Stimulated activated CD8-positive, alpha-beta memory T cell treated with anti-CD3 and anti-CD28 coated beads, Interleukin-12 subunit alpha, Interleukin-12 subunit beta, amount 100 ng/mL, for 24 hours (primary cell): ENCODE measurements around the gene XYLT1.
"Not testable (repeated sequence)": the region's sequence is repeated elsewhere in the genome, so short reads cannot be mapped to it uniquely, and the experiment has no call there.

Experiments
- DNase-seq: peaks from one replicate; pipeline ENCODE4 v3.0.0-alpha.2; 2020; ENCODE audit errors: extremely low read depth

XYLT1 gene

GRCh38 chr16:17432901-17433576 is 37.7 kb downstream of the XYLT1 start:
- no peak for DNase-seq

GRCh38 chr16:17431968-17432625 is 38.7 kb downstream of the XYLT1 start:
- no peak for DNase-seq

GRCh38 chr16:17431012-17431411 is 39.7 kb downstream of the XYLT1 start:
- no peak for DNase-seq

- DNase-seq: no peak
Observed at GRCh38 chr16:17426451-17426850, 44.3 kb downstream of the XYLT1 start.

GRCh38 chr16:17424771-17425170 is 46.0 kb downstream of the XYLT1 start:
- no peak for DNase-seq

- no peak for DNase-seq
Observed at GRCh38 chr16:17423221-17423620, 47.5 kb downstream of the XYLT1 start.

DNA sequence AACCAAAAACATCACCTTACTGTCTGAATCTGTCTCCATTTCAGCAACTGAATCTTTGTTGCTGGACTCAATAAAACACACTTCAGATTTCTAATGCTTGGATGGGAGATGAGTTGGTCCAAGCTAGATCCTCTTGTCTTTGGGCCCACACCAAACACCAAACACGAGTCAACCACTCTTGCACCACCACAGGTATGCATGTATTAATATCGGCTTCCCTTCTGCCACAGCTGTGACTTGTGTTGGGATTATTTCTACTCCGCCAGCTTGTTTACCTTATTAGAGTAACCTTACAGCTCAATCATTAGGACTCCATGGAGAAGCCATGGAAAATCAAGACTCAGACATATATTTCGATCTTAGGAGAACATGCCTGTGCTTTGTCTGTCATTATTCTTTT is 49.9 kb downstream of the XYLT1 start:
- DNase-seq: no peak

DNA sequence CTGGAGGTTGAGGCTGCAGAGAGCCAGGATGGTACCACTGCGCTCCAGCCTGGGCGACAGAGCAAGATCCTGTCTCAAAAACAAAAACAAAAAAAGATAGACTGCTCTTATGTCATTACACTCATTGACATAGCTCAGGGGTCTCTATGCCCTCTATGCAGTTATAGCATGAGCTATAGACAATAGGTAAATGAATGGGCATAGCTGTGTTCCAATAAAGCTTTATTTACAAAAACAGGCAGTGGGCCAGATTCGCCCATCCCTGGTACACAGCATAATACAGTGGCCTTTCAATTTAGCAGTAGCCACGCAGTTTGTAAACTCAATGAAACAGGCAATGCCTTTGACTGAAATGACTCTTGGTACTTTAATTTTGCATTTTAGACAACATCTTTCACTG is 51.5 kb downstream of the XYLT1 start:
- no peak for DNase-seq

- no peak for DNase-seq
Observed at GRCh38 chr16:17417740-17418139, 53.0 kb downstream of the XYLT1 start.

DNA sequence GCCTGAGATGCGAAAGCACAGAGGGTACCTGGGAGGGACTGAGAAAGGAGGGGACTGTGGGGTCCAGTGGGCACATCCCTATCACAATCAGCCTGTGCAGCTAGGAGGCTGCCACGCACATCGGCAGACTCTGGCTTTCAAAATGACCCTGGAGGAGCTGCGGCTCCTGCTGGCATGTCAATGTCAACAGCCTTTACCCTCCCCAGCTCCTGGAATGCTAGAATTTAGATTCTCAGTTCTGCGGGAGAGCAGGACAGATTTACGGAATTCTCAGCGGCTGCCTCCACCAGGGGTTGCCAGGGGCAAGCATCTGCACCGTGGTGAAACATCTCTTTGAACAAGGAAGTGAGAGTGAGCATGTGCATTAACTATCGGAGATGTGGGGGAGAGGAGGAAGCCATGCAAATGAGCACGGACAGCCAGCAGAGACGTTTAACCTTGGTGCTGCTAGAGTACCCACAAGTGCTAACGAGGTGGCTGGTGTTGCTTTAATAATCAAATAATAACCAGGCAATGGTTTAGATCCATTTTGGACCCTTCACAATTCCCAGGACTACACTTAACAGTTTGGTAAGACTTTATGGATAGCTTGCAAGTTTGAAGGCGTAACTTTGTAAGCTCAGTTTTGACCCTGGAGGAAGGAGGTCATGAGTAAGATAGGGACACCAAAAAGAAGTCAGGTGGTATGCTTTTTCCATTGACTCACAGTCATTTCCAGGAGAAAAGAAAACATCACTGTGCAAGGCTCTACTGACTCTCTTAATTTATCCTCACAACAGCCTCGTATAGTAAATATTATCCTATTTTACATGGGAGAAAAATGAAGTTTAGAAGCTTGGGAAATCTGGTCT is 54.1 kb downstream of the XYLT1 start:
- no peak for DNase-seq

DNA sequence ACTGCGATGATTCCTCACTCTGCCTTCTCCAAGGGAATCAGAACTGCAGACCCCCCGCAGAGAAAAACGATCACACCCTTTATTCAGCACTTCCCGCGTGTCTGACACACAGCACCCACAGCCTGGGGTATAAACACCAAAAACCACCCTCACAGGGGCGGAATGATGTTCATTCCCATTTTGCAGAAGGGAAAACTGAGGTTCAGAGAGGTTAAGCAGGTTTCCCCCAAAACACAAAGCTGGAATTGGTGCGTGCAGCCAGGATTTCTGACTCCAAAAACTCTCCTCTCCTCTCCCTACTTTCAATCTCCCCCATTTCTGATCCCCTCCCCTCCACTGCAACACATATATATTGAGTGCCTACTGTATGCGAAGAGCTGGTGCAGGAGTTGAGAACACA is 55.8 kb downstream of the XYLT1 start:
- DNase-seq: no peak

DNA sequence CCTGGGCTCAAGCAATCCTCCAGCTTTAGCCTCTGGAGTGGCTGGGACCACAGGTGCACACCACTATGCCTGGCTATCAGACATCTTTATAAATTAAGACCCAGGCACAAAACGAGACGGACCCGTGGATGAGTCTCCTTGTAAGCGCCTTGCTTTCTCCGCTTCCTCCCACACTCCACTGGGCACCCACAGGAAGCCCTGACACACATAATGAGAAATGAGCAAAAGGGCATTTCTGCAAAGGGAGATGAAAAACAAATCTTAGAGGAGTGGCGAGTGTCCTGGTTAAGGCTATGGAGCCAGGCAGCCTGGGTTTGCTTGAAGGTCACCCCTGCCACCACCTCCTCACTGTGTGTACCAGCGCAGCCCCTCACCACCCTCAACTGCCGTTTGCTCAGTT is 56.3 kb downstream of the XYLT1 start:
- no peak for DNase-seq

DNA sequence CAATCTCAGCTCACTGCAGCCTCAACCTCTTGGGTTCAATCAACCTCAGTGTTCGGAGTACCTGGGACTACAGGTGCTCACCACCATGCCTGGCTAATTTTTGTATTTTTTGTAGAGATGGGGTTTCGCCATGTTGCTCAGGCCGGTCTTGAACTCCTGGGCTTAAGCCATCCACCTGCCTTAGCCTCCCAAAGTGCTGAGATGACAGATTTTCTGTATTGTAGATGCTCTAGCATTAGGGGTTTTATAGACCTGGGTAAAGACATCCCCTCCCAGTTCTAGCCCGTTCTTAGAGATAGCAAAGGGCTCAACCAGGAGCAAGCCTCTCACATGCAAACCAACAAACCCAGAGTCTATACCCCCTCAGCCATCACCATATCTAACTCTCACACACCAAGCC is 57.3 kb downstream of the XYLT1 start:
- DNase-seq: no peak

- DNase-seq: no peak
Observed at GRCh38 chr16:17412791-17413190, 58.0 kb downstream of the XYLT1 start.

GRCh38 chr16:17412221-17412620 is 58.5 kb downstream of the XYLT1 start:
- DNase-seq: no peak

DNA sequence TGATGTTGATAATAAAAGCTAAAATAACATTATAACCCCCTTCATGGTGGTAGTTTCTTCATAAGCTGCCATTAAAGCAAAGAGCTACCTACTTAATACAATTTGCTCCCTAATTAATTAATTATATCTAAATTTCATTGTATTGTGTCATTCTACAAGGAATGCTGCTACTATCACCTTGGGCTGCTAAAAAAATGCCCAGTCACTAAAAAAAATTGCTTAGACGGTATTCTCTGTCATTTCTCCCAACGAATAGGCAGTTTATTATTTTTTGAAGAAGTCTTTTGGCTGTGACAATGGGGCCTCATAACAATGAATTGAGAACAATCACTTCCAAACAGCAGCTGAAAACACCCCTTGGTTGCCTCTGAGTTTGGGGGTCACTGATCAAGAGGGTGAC is 59.5 kb downstream of the XYLT1 start:
- no peak for DNase-seq

- not testable (repeated sequence) for DNase-seq
Observed at GRCh38 chr16:17410316-17410715, 60.4 kb downstream of the XYLT1 start.

- DNase-seq: no peak
Observed at GRCh38 chr16:17409894-17410293, 60.9 kb downstream of the XYLT1 start.

- DNase-seq: no peak
Observed at GRCh38 chr16:17408955-17409441, 61.8 kb downstream of the XYLT1 start.

DNA sequence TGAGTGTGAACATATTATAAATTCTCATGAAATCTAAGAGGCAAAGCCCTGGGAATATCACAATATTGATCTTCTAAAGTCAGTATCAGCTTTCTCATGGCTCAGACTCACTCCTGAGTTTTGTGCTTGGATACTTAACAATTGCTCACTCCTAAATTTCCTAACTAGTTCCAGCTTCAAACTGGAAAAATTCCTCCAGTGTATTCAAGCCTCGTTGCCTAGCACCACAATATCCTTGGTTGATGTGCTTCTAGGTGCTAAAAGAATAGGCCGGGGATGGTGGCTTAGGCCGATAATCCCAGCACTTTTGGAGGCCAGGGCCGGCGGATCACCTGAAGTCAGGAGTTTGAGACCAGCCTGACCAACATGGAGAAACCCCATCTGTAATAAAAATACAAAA is 62.5 kb downstream of the XYLT1 start:
- DNase-seq: no peak

DNA sequence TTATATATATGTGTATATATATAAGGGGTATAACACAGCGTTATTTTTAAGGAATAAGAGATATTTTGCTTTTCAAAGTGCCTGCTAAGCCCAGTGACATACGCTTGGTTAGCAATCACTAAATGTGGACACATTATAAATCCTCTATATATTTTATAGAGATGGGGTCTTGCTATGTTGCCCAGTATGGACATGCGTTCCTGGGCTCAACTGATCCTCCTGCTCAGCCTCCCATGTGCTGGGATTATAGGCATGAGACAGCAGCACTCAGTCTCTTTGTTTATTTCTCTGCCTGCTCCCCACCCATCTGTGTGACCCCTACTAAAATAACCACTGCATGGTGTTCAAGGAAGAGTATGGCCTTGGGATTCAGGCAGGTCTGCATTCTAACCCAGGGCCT is 63.4 kb downstream of the XYLT1 start:
- DNase-seq: no peak

DNA sequence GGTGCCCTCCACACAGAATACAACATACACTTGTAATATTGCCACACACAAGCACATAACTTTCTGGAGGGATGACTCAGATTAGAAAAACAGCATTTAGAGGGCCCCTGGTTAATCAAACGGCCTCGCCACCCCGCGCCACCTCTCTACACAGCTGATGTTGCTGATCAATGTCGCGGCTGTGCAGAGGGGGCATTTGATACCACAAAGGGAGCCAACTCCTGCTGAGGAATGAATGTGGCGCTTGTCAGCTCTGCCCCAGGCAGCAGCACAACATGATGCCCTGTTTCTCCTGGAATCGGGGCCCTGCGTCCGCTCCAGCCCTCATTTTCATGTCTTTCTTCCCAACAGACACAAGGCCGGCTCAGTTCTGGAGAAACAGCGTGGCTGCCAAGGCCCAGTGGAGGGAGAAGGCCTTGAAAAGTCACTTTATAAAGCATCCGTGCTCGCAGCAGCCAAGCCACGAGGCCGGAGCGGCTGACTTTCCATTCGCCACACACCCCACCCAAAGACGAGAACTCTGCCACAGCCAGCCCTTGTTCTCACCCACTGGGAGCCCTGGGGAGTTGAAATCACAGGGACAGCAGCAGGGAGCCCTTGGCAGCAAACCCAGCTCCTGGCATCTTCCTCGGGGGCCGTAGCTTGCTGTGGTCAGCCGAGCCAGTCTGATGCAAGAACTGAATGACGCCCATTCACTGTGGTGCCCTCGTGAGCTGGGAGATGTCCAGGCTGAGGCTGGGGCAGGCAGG is 65.6 kb downstream of the XYLT1 start:
- DNase-seq: no peak
